Vagina (tissue), 2 donors: ENCODE data around the gene ITPK1. TPM values are rescaled to one million over a fixed set of nuclear protein-coding genes. Genes with fewer than 3 reads are reported as not detected.
"Not testable (repeated sequence)": the region's sequence is repeated elsewhere in the genome, so short reads cannot be mapped to it uniquely, and the experiment has no call there.

Experiments used
- DNase-seq, 2 donors: peaks; one replicate each; pipeline ENCODE4 v3.0.0-alpha.2; 2017; ENCODE audit errors: extremely low spot score in 2 of 2
- H3K27ac ChIP-seq: fragments of 200-600 bp; sonication (generic); one replicate; pipeline ENCODE4 v1.5.1; 2019
- H3K27me3 ChIP-seq: fragments of 200-600 bp; sonication (generic); one replicate; pipeline ENCODE4 v1.5.1; 2019
- H3K36me3 ChIP-seq, 2 donors: fragments of 200-600 bp; sonication (generic); one replicate each; pipeline ENCODE4 v1.5.1; 2017 to 2019
- H3K4me1 ChIP-seq: fragments of 200-600 bp; sonication (generic); one replicate; pipeline ENCODE4 v1.5.1; 2019
- H3K4me3 ChIP-seq, 2 donors: fragments of 200-600 bp; sonication (generic); 1 replicate in 1 of 2; 2 replicates in 1 of 2; pipeline ENCODE4 v1.5.1; 2016 to 2019
- H3K9me3 ChIP-seq: fragments of 200-600 bp; sonication (generic); one replicate; pipeline ENCODE4 v1.5.1; 2019
- CTCF ChIP-seq, 3 experiments: fragments of 450-650 bp in 2 of 3; fragments of 200-600 bp in 1 of 3; sonication (generic) in 1 of 3; IDR thresholded peaks; one replicate each; pipeline ENCODE4 v1.5.1; 2017 to 2019; ENCODE audit warnings: antibody characterized with exemption in 3 of 3, mild to moderate bottlenecking in 2 of 3, moderate library complexity in 2 of 3
- POLR2A ChIP-seq, 2 donors: fragments of 450-650 bp; IDR thresholded peaks; one replicate each; pipeline ENCODE4 v1.6.1; 2017; ENCODE audit warnings: antibody characterized with exemption in 2 of 2, mild to moderate bottlenecking in 2 of 2, moderate library complexity in 2 of 2
- POLR2AphosphoS5 ChIP-seq, 2 donors: sonication (generic); formaldehyde crosslinking; IDR thresholded peaks; one replicate each; pipeline ENCODE4 v1.9.0; 2017; ENCODE audit warnings: antibody characterized with exemption in 2 of 2, mild to moderate bottlenecking in 2 of 2, low read depth in 1 of 2; ENCODE audit not compliant: insufficient read depth in 1 of 2
- intact Hi-C: fragments of 100-400 bp; cut with DNase I; formaldehyde crosslinking; loops from one replicate; pipeline ENCODE4 v1.15.1; 2023
- total RNA-seq: library from RNA; depleted of rRNA; stranded (reverse); fragments of >200 nt; gene quantifications from one replicate; pipeline ENCODE4 v1.2.3, GENCODE V29; 2016

ITPK1 gene
- total RNA-seq, 1 donor from 2014 or later = 49.6 TPM

- H3K9me3 ChIP-seq = no peaks in the 10 kb centered on the region
- no peak overlapping the region for H3K4me3 ChIP-seq
- TF ChIP-seq POLR2AphosphoS5 (IDR thresholded peaks at IDR 0.05; ENCODE audit: insufficient read depth in 1 of 2, low read depth in 1 of 2) (no peak), POLR2A (IDR thresholded peaks at IDR 0.05) (no peak), CTCF (IDR thresholded peaks at IDR 0.05) (no peak)
- no peak overlapping the region for H3K27ac ChIP-seq
- intact Hi-C loops = no loop called here
- peaks cover 88% of the 10 kb centered on the region for H3K4me1 ChIP-seq
- no peak for DNase-seq
- no peaks in the 10 kb centered on the region for H3K36me3 ChIP-seq
- no peaks in the 10 kb centered on the region for H3K27me3 ChIP-seq
Observed at GRCh38 chr14:93108105-93108504, 7.6 kb downstream of the ITPK1 start.

- H3K27ac ChIP-seq = no peak overlapping the region
- H3K9me3 ChIP-seq = no peaks in the 10 kb centered on the region
- peaks cover 82% of the 10 kb centered on the region for H3K4me1 ChIP-seq
- DNase-seq = no peak
- TF ChIP-seq CTCF (IDR thresholded peaks at IDR 0.05) (no peak), POLR2A (IDR thresholded peaks at IDR 0.05) (no peak), POLR2AphosphoS5 (IDR thresholded peaks at IDR 0.05; ENCODE audit: insufficient read depth in 1 of 2, low read depth in 1 of 2) (no peak)
- no peak overlapping the region for H3K4me3 ChIP-seq
- intact Hi-C loops = no loop called here
- no peaks in the 10 kb centered on the region for H3K36me3 ChIP-seq
- no peaks in the 10 kb centered on the region for H3K27me3 ChIP-seq
Observed at GRCh38 chr14:93107453-93107852, 8.3 kb downstream of the ITPK1 start.

- Histone ChIP-seq H3K4me3 (no peak overlapping the region), H3K4me1 (peaks cover 74% of the 10 kb centered on the region), H3K27ac (no peak overlapping the region), H3K9me3 (no peaks in the 10 kb centered on the region), H3K36me3 (no peaks in the 10 kb centered on the region), H3K27me3 (no peaks in the 10 kb centered on the region)
- intact Hi-C loops = no loop called here
- TF ChIP-seq POLR2A (IDR thresholded peaks at IDR 0.05) (no peak), CTCF (IDR thresholded peaks at IDR 0.05) (no peak), POLR2AphosphoS5 (IDR thresholded peaks at IDR 0.05; ENCODE audit: insufficient read depth in 1 of 2, low read depth in 1 of 2) (no peak)
- no peak for DNase-seq
Observed at GRCh38 chr14:93106541-93107156, 9.1 kb downstream of the ITPK1 start.

GRCh38 chr14:93105856-93106255 lies 9.9 kb downstream of the ITPK1 start:
- H3K27me3 ChIP-seq, DNase-seq, H3K36me3 ChIP-seq, H3K27ac ChIP-seq, H3K4me3 ChIP-seq, intact Hi-C loops, H3K9me3 ChIP-seq: not testable (repeated sequence)
- peaks cover 67% of the 10 kb centered on the region for H3K4me1 ChIP-seq

- peaks cover 64% of the 10 kb centered on the region for H3K4me1 ChIP-seq
Observed at GRCh38 chr14:93105362-93105761, 10.4 kb downstream of the ITPK1 start.

More at GRCh38 chr14:93105362-93105761, 10.4 kb downstream of the ITPK1 start:
- H3K36me3 ChIP-seq = no peaks in the 10 kb centered on the region
- no peaks in the 10 kb centered on the region for H3K27me3 ChIP-seq
- no peaks in the 10 kb centered on the region for H3K9me3 ChIP-seq
- intact Hi-C loops = no loop called here
- TF ChIP-seq POLR2A (IDR thresholded peaks at IDR 0.05) (no peak), CTCF (IDR thresholded peaks at IDR 0.05) (no peak)
- no peak overlapping the region for H3K27ac ChIP-seq
- DNase-seq = no peak
- H3K4me3 ChIP-seq = no peak overlapping the region
